Activated CD4-positive, alpha-beta T cell treated with anti-CD3 and anti-CD28 coated beads, Interleukin-2, amount 50 U/mL, for 16 hours (primary cell): Measurements from ENCODE around the gene KIF26B.

Experiments used
- DNase-seq: peaks from one replicate; pipeline ENCODE4 v3.0.0-alpha.2; 2020

The KIF26B gene

DNA sequence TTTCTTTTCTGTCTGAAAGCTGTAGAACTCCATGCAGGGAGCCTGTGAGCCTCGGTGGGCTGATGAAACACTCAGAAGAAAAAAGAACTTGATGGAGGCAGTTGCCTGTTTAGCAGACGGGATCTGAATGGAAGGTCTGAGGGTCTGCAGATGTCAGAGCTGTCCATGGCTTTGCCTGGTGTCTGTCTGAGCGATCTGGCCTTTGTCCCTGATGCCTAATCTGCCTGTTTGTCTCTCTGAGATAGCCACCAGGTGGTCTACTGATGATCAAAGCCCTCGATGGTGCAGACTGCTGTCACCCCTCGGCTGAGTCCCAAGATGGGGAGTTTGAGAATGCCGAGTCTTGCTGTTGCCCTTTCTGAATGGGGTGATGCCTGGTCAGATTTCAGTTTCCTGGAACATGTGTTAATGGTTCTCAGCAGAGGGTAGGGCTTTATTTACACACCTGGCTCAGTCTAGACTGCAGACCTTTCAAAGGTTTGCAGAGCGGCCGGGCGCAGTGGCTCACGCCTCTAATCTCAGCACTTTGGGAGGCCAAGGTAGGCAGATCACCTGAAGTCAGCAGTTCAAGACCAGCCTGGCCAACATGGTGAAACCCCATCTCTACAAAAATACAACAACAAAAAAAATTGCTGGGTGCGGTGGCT is 90.4 kb downstream of the KIF26B start:
- no peak for DNase-seq

DNA sequence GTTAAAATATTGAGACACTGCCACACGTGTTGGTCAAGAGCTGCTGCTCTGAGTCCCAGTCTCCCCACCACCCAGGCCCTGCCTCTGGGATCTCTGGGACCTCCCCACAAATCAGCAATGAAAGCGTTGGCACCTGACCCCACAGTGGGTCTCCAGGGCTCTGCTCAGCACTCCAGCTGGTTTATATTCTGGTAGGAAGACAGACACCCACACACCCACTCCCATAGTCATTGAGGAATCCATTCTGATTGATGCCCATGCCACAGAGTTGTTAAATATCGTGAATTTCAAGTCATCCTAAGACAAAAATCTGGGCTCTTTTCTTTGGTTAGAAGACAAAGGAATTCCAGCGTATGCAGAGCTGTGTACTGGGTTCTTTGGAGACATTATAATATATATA is 91.6 kb downstream of the KIF26B start:
- no peak for DNase-seq

DNA sequence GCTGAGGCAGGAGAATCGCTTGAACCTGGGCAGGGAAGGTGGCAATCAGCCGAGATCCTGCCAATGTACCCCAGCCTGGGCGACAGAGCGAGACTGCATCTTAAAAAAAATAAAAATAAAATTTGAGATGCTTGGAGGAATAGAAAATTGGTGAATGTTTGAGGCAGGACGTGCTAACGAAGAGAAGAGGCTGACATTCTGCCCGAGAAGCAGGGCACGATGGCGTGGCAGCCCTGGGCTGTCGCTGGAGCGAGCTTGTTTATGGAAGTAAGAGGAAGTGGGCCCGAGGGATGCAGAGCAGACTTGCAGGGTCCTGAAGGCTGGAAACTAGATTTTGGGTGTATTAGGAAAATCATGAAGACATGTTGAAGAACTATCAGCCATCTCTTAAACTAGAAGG is 92.6 kb downstream of the KIF26B start:
- no peak for DNase-seq

DNA sequence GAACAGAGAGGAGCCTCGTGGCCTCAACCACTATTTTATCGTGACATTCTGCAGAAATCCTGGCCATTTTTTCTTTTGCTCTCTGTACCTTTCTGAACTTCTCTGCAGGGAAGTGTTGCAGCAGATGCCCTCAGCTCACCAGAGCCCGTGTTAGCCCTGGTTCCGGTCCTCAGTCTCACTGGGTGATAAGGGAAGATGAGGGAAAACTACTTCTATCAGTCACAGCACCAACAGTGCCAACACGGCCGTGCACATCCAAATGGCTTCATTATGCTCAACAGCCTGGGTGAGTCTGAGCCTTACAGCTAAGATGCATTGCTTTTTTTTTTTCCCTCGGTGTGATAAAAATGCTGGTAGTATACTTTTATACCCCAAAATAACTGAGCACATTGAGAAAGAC is 93.0 kb downstream of the KIF26B start:
- no peak for DNase-seq

DNA sequence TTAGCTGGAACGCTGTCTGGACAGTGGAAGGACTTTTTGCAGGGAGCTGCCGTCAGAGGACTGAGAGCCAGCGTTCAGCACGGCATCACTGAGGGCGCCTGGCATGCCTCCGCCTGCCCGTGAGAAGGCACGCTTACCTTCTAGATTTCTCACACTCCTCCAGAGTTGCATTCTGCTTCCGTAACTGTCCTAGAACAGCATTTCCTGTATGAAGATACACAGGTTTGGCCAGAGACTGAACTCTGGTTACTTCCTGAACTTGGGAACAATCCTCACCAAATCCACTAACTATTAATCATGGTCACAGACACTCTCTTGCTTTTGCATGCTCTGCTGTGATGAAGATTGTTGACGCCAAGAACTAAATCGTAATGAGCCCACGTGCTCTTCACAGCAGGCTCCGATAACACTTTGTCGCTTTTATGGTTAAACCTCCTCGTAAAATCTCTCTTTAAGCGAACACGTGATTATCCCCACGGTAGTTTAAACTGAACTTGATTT is 93.5 kb downstream of the KIF26B start:
- DNase-seq, result no peak

DNA sequence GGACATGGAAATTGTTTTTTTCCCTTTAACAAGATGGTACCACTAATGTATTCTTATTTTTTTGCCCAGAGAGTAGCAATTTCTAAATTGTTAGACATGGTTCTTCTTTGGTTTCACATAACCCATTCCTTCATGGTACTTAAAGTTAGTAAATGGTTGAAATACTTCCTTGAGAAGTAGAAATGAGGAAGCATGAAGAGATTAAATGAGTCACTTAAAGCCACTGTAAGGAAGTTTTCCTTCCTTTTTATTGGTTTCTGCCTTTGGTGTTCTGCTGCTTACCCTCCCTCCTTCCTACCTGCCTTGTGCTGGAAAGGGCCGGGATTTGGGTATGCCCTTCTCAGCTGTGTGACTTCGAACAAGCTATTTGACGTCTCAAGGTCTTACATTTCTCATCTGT is 101.0 kb downstream of the KIF26B start:
- DNase-seq, result no peak

DNA sequence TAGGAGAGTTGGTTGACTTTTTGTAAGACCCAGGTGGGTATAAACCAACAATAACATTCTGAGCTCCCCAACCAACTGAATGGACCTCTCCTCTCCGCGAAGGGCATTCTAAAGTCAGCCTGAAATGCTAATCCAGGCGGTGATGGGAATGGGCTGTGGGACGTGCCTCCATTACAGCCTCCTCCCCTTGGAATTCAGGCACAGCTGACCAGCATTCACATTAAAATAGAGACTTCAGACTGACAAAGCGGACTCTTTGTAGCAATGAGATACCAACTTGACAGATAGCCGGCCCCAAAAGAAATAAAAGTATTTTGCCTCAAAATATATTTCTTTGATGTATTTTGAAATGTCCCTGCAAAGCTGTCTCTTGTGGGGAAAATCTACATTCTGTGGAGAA is 101.7 kb downstream of the KIF26B start:
- DNase-seq, result no peak

DNA sequence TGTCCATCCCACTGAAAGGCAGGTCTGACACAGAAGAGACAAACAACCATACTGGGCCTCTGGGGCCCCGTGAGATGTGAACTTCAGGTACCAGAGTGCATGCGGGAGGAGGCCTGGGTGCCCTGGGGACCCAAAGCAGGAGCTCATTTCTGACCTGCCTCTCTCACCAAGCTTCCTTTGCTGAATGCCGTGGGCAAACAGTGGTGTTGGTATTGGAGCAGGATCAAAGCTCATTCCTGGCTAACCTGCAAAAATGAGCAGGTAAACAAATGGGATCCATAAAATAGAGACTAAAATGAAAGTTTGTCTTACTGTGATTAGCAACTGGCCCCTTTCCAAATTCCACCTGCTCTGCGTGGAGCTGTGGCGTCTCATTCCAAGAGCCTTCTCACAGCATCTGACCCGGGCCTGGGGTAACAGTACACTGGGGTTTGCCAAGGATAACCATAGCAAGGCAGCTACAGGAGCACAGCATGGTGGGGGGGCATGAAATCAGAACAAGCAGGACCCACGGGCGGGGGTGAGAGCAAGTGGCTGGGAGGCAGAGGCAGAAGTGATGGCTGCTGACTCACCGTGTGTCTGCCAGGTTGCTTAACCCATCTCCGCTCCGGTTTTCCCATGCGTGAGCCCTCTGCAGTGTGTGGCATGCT is 103.6 kb downstream of the KIF26B start:
- no peak for DNase-seq

DNA sequence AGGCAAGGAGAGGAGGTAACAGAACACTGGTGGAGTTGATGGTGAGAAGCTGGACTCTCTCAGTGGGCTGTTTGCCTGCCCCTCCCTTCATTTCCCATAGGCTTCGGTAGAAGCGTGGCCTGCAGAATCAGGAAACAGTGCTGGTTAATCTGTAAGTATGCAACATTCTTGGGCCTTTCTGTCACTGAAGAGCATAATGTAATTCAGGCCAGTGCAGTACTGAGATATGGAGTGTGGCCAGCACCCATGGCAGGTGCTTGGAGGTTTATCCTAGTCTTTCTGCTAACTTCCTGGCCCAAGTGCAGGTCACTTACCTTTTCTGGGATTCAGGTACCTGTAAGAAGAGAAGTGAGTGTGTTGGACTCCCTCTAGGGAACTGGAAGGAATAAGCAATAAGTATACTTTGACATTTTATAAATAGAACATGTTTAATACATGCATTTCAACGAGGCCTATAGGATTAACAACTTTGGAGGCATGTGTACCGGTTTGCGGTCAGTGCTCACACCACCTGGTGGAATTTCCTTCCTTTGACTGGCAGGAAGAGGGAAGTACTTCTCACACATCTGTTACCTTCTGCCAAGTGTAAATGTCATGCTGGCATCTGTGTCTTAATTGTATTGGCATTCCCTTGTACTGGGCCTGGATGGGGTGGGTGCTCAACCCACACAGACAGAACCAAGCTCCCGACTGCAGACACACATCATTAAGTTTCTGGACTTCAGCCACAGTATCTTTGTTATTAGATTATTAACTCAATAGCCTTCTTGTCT is 105.5 kb downstream of the KIF26B start:
- DNase-seq, result no peak

DNA sequence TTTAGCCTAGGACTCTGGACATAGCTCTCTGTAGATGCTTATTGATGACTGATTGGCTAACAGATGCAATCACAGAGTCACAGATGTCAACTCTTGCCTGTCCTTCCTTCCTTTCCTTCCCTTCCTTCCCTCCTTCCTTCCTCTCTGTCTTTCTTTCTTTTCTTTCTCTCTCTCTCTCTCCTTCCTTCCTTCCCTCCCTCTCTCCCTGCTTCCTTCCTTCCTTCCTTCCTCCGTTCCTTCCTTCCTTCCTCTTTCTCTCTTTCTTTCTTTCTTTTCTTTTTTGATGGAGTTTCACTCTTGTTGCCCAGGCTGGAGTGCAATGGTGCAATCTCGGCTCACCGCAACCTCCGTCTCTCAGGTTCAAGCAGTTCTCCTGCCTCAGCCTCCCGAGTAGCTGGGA is 106.1 kb downstream of the KIF26B start:
- no peak for DNase-seq

DNA sequence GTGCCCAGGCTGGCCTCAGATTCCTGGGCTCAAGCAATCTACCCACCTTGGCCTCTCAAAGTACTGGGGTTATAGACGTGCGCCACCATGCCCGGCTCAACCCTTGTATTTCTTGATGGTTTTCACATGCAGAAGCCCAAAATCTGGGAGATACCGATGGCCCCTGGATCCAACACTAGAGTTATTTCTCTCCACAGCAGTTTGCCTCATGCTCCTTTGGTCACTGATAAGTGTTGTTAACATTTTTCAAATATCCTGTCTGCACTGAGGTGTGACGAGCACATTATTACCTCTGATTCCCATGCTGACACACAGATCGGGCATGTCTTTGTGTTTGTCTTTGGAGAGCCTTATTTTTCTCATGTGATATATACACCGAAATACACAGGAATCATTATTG is 107.0 kb downstream of the KIF26B start:
- DNase-seq, result no peak

DNA sequence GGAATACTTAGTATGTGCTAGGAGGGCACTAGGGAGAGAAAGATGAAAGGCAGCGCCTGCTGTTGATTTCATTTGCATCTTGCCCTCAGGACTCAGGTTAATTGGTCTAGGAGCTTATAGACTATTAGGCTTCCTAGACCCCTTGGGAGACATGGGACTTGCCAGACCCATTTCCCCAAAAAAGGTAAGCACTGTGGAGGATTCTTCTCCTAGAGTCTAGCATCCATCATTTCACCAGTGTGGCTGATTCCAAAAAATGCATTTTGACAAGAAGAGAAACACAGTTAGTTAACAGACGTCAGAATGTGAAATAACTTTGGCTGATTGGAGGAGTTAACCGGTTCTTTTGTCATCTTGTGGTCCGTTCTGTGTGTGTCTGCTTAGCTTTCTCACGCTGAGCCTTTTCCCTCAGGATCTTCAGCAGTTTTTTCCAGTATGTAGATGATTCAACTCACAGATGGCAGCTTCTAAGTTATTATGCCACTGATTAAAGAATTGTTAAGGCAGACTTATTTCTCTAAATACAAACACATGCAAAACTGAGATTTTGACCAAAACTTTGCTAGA is 108.8 kb downstream of the KIF26B start:
- no peak for DNase-seq

DNA sequence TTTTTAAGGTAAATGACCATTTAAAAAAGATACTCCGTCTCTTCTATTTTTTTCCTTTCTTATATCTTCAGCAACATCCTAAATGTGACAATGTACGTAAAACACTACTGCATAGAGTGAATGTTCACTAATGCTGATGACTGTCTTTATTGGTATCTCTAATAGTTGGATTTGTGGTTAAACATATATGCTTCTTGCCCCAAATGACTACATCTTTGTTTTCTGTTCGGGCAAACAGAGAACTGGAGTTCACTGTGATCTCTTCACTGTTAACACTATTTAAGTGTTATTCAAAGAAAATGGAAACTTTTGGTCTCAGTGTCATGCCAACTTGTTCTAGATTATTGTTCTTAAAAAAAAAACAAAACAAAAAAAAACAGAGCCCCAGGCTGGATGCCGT is 109.4 kb downstream of the KIF26B start:
- DNase-seq, result no peak

DNA sequence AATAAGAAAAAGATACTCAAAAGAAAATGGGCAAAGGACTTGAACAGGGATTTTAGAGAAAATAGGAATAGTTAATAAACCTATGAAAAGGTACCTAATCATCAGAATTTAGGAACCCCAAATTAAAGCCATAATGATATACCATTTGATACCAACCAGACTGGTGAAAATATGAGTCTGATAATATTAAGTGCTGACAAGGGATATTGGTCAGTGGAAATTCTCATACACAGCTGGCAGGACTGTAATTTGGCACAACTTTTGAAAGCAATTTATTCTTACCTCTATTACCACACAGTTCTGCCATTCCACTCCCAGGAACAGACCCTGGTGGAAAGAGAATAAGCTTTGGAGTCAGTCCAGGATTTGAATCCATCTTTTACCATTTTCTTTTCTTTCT is 111.3 kb downstream of the KIF26B start:
- DNase-seq, result no peak

DNA sequence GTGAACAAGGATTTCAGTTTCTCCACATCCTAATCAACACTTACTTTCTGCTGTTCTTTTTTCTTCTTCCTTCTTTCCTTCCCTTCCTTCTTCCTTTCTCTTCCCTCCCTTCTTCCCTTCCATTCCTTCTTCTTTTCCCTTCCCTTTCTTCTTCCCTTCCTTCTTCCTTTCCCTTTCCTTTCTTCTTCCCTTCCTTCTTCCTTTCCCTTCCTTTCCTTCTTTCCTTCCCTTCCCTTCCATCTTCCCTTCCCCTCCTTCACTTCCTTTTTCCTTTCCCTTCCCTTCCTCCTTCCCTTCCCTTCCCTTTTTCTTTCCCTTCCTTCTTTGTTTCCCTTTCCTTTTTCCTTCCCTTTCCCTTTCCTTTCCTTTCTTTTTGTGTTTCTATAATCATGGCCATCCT is 115.3 kb downstream of the KIF26B start:
- no peak for DNase-seq

DNA sequence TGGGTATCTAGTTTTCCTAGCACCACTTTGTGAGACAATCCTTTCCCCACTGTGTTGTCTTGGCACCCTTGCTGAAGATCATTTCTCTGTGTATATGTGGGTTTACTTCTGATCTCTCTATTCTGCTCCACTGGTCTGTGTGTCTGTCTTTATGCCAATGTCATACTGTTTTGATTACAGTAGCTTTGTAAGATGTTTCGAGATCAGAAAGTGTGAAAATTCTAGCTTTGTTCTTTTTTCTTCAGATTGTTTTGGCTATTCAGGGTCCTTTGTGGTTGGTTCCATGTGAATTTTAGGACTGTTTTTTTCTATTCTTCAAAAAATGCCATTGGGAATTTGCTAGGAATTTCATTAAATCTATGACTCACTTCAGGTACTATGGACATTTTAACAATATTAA is 116.2 kb downstream of the KIF26B start:
- DNase-seq, result no peak

DNA sequence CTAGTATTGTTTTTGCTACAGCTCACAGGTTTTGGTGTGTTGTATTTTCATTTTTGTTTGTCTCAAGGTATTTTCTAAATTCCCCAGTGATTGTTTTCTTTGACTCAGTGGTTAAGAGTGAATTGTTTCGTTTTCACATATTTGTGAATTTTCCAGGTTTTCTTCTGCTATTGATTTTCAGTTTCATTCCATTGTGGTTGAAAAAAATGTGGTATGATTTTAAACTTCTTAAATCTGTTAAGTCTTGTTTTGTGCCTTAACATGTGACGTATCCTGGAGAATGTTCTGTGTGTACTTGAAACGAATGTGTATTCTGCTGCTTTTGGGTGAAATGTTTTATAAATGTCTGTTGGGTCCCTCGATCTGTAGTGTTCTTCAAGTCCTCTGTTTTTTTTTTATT is 117.9 kb downstream of the KIF26B start:
- DNase-seq, result no peak

DNA sequence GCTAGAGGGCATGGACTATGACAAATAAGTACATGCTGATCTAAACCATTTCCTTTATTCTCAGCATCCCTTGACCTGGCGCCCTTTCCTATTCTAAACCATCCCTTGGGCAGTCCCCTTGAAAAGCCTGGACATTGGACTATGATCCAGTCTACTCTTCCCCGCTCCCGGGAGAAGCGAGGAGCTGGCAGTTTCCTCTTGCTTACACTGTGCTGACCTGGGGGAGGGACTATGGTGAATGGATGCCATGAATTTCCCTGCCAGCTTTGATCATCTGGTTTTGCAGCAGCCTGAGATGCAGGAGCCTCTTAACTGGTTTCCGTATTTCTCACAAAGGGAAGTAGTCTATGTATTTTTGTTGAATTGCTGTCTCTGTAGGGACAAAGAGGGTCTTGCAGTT is 121.7 kb downstream of the KIF26B start:
- DNase-seq, result no peak

DNA sequence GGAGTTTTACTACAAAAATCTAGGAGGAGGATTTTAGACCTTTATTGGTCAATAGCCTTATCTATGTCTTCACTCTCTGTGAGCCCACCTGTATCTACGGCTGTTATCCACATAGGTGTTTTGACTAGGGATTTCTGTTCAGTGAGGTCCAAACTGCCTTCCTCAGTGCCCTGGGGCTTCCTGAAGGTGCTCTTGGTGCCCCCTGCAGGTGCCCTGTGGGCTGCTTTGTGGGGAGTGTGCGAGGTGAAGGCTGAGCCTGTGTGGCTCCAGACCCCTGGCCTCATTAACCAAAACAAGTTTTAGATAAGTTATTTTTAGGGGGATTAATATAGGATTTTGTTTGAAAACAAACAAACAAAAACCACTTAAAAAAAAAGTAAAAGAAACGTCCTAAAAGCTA is 122.5 kb downstream of the KIF26B start:
- DNase-seq, result no peak

DNA sequence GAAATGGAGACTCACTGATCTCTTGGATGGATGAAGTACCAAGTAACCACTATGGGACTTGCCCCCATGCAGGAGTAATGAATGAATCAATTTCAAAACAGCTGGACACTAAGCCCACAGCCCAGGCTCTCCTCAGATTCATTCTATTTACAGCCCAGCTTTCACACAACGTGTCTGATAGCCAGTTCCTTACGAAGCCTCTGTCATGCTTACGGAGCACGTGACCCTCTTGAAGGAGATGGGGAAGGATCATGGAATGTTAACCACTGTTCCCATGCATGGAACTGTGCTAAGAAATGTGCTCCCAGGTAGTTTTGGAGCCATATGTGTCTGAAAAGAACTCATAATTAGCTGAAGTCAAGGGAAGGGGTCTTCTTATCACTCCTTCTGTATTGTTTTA is 124.1 kb downstream of the KIF26B start:
- no peak for DNase-seq

DNA sequence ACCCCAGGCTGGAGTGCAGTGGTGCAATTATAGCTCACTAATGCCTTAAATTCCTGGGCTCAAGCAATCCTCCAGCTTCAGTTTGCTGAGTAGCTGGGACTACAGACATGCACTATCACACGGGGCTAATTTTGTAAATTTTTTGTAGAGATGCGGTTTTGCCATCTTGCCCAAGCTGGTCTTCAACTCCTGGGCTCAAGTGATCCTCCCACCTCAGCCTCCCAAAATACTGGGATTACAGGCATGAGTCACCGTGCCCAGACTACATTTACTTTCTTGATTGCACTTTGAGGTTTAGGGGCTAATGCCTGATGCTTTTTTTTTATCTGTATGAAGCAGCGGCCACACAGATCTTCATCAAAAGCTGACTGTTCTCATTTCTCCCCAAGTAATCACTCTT is 124.6 kb downstream of the KIF26B start:
- DNase-seq, result no peak

DNA sequence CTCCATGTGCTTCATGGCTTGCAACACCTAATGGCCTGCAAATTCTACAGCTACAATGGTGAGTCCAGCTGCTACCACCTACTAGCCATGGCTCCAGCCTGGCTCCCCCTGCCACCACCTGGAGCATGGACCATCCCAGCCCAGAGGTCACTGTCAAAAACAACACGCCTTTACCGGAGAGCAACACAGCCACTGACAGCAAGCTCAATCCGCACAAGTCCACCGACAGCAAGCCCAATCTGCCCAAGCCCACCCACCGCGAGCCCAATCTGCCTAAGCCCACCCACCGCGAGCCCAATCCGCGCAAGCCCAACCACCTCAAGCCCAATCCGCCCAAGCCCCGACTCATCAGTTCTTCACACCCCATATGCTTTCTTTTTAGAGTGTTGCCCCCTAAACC is 128.2 kb downstream of the KIF26B start:
- no peak for DNase-seq

DNA sequence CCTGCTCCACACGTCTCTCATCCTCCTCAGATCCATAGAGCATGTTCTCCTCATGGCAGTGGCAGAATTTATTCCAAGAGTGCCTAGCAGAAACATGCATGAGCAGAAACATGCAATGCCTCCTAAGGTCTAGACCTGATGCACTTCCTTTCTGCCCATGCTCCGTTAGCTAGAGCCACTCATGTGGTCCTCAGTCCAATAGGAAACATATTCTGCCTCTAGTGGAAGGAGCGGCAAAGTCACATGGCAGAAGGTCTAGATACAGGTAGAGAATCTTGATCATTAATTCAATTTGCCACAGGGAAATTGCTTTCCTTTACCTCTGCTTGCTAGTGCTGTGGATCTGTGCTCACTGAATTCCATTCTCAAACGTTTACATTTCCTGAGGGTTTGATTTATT is 130.4 kb downstream of the KIF26B start:
- no peak for DNase-seq

DNA sequence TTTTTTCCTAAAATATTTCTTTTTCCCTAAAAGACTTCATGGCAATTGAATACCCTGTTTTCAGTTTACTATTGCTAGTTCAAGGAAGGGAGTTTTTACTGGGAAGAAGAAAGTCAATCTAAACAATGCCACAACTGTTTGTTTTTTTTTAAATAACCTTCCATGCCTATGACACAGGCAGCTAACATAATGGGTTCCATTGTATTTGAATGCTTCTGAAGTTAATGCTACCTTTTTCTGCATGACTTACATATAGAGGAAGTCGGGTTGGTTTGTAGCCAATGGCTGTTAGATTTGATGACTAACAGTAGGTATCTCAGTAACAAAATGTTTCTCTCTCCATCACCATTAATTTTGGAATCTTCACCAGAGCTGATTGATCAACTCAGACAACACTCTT is 134.0 kb downstream of the KIF26B start:
- no peak for DNase-seq
